ENCODE results near the gene BCL3. TPM values are rescaled to one million over a fixed set of nuclear protein-coding genes. Genes with fewer than 3 reads are reported as not detected.
A peak's percentile ranks its signal among the peaks of the same experiment; 100 is the strongest.

BCL3 gene
- total RNA-seq, 3 donors from 2014 or later = 78.9 to 145 (median 90.6) TPM

GRCh38 chr19:44808463-44809371 is 60.2 kb downstream of the BCL3 start, which contains the start of gene BCAM:
BCAM (plus strand) TSS chr19:44809103; CDS start chr19:44809125, 22 bp downstream.
- Histone ChIP-seq H3K36me3 (ENCODE audit: low read depth) (no peaks in the 10 kb centered on the region), H3K4me1 (ENCODE audit: low read depth) (peaks cover 25% of the 10 kb centered on the region), H3K9me3 (no peaks in the 10 kb centered on the region), H3K4me3 (no peak within 1 kb of the TSS)
- DNase-seq (peak; percentile 54 to 75 (median 69)), ATAC-seq (peak; percentile 62)
- TF ChIP-seq, protein P1, sequence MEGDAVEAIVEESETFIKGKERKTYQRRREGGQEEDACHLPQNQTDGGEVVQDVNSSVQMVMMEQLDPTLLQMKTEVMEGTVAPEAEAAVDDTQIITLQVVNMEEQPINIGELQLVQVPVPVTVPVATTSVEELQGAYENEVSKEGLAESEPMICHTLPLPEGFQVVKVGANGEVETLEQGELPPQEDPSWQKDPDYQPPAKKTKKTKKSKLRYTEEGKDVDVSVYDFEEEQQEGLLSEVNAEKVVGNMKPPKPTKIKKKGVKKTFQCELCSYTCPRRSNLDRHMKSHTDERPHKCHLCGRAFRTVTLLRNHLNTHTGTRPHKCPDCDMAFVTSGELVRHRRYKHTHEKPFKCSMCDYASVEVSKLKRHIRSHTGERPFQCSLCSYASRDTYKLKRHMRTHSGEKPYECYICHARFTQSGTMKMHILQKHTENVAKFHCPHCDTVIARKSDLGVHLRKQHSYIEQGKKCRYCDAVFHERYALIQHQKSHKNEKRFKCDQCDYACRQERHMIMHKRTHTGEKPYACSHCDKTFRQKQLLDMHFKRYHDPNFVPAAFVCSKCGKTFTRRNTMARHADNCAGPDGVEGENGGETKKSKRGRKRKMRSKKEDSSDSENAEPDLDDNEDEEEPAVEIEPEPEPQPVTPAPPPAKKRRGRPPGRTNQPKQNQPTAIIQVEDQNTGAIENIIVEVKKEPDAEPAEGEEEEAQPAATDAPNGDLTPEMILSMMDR (IDR thresholded peaks at IDR 0.05) = no peak
- intact Hi-C loops (cut with DNase I, micrococcal nuclease) = no loop called here

Small RNA genes within 50 kb of the gene (microRNA-seq; reads per million reads assigned to microRNA genes)
- gene MIR8085 = not detected

Other genes with a start within 250 kb of the BCL3 start
- gene ZNF180, start 248.2 kb upstream of the BCL3 start, total RNA-seq = 10 to 100 TPM in 1 of 3 donors, 1 to 10 TPM in 2; 7.2 to 10.6 (median 9.3) TPM
- 1 to 10 TPM in 1 of 3 donors, under 1 TPM in 1, not detected in 1; 0.32 to 1.3 TPM for gene CEACAM20, start 219.0 kb upstream of the BCL3 start, total RNA-seq
- not detected for gene IGSF23, start 135.1 kb upstream of the BCL3 start, total RNA-seq
- gene PVR, start 104.8 kb upstream of the BCL3 start, total RNA-seq = 10 to 100 TPM; 23.8 to 39.8 (median 26.7) TPM
- gene CEACAM19, start 77.2 kb upstream of the BCL3 start, total RNA-seq = 1 to 10 TPM; 5.8 to 8.0 (median 6.9) TPM
- gene CEACAM16, start 49.6 kb upstream of the BCL3 start, total RNA-seq = under 1 TPM in 1 of 3 donors, not detected in 2; 0.17 TPM
- 10 to 100 TPM; 36.5 to 92.6 (median 59.1) TPM for gene CBLC, start 29.2 kb downstream of the BCL3 start, total RNA-seq
- gene BCAM, start 60.4 kb downstream of the BCL3 start, total RNA-seq = 10 to 100 TPM; 16.3 to 25.1 (median 20.3) TPM
- 100 to 1,000 TPM in 1 of 3 donors, 10 to 100 TPM in 2; 65.3 to 109 (median 98.8) TPM for gene NECTIN2, start 97.6 kb downstream of the BCL3 start, total RNA-seq
- 10 to 100 TPM; 47.9 to 82.6 (median 53.5) TPM for gene TOMM40, start 142.5 kb downstream of the BCL3 start, total RNA-seq
- gene APOE, start 157.1 kb downstream of the BCL3 start, total RNA-seq = 10 to 100 TPM; 32.7 to 74.6 (median 46.2) TPM
- 10 to 100 TPM in 1 of 3 donors, 1 to 10 TPM in 2; 3.6 to 12.7 (median 9.8) TPM for gene APOC1, start 165.9 kb downstream of the BCL3 start, total RNA-seq
- not detected for gene APOC4, start 193.5 kb downstream of the BCL3 start, total RNA-seq
- gene APOC2, start 197.3 kb downstream of the BCL3 start, total RNA-seq = 1 to 10 TPM in 1 of 3 donors, under 1 TPM in 2; 0.80 to 1.6 (median 0.98) TPM
- gene CLPTM1, start 206.7 kb downstream of the BCL3 start, total RNA-seq = 100 to 1,000 TPM in 2 of 3 donors, 10 to 100 TPM in 1; 98.3 to 125 (median 114) TPM

Data from mucosa of descending colon (tissue), 3 donors.